Astrocyte of the cerebellum (primary cell): ENCODE results near the gene RAD51.

Experiments used
- DNase-seq: peaks from one replicate; pipeline ENCODE4 v3.0.0-alpha.2; 2011; ENCODE audit warnings: low read depth
- H3K4me3 ChIP-seq: 2 replicates; pipeline ENCODE4 v1.5.1; 2011; ENCODE audit warnings: mild to moderate bottlenecking, low read depth, low read length, moderate library complexity
- in situ Hi-C: cut with HindIII; loops from 2 replicates; pipeline ENCODE4 v1.10.0; 2017; ENCODE audit warnings: low sequenced_read_pairs
- TF ChIP-seq, protein P1 (sequence below): IDR thresholded peaks from 2 replicates; pipeline ENCODE4 v1.5.1; 2012; ENCODE audit warnings: low read length, low read depth, moderate library complexity, mild to moderate bottlenecking; ENCODE audit errors: missing control alignments

RAD51 gene

DNA sequence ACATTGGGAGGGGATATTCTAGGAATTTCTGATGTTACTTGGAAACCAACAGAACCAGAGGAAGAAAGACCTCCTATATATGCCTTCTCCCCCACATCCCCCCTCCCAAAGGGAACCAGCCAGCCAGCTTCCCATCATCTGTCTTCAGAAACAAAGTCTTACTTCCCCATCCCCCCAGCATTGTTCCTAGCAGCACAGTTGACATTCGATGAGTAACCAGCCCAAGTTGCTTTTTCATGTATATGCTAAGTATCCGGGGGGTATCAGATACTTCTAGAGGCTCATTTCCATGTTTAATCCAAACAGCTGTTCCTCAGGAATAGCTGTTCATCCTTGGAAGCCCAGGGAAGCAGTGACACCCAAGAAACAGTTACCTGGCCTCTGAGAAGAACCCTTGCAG, 44.1 kb downstream of the RAD51 start:
- no peak overlapping the region for H3K4me3 ChIP-seq
- no peak for DNase-seq
- TF ChIP-seq, protein P1, sequence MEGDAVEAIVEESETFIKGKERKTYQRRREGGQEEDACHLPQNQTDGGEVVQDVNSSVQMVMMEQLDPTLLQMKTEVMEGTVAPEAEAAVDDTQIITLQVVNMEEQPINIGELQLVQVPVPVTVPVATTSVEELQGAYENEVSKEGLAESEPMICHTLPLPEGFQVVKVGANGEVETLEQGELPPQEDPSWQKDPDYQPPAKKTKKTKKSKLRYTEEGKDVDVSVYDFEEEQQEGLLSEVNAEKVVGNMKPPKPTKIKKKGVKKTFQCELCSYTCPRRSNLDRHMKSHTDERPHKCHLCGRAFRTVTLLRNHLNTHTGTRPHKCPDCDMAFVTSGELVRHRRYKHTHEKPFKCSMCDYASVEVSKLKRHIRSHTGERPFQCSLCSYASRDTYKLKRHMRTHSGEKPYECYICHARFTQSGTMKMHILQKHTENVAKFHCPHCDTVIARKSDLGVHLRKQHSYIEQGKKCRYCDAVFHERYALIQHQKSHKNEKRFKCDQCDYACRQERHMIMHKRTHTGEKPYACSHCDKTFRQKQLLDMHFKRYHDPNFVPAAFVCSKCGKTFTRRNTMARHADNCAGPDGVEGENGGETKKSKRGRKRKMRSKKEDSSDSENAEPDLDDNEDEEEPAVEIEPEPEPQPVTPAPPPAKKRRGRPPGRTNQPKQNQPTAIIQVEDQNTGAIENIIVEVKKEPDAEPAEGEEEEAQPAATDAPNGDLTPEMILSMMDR, result no peak
- in situ Hi-C loops, result loop anchor here (10.0 kb wide), 1 partner anchor 146 kb away; no protein-coding TSS in a partner anchor

DNA sequence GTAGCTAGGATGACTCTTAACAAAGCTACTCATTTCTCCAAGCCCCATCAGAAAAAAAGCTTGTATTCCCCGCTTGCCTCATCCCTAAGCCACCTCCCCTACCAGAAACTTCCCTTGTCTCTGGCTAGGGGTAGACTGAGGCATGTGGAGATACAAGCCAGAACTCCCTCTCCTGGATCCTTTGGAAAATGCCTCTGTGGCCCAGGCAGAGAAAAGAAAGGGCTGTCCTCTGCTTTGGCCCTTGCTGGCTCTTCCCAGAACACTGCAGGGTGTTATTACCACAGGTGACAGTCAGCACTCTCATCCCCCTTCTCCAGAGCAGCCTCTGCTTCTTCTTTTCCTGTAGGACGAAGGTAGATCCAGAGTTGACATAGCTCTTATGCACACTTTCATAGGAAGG, 44.9 kb downstream of the RAD51 start:
- H3K4me3 ChIP-seq, result no peak overlapping the region
- TF ChIP-seq, protein P1, result no peak
- in situ Hi-C loops, result loop anchor here (10.0 kb wide), 1 partner anchor 145 kb away; no protein-coding TSS in a partner anchor
- DNase-seq, result no peak

DNA sequence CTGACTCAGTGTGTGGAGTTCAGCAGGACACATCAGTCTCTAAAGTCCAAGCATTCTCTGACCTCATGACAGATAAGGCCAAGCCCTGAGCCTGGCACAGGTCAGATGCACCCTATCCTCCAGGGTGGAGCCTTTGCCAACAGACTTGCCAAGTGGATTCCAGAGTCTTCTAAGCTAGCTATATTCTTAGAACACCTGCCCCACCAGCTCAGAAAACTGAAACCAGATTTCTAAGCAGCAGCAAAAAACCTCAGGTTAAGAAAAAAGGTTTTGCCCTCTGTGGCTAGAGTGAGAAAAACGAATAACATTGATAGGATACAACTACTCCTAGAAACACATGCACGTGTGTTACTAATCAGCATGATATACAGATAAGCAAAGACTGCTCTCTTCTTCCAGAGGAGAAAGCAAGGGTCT, 48.5 kb downstream of the RAD51 start:
- no peak for DNase-seq
- TF ChIP-seq, protein P1, result no peak
- no peak overlapping the region for H3K4me3 ChIP-seq
- in situ Hi-C loops, result no loop called here

DNA sequence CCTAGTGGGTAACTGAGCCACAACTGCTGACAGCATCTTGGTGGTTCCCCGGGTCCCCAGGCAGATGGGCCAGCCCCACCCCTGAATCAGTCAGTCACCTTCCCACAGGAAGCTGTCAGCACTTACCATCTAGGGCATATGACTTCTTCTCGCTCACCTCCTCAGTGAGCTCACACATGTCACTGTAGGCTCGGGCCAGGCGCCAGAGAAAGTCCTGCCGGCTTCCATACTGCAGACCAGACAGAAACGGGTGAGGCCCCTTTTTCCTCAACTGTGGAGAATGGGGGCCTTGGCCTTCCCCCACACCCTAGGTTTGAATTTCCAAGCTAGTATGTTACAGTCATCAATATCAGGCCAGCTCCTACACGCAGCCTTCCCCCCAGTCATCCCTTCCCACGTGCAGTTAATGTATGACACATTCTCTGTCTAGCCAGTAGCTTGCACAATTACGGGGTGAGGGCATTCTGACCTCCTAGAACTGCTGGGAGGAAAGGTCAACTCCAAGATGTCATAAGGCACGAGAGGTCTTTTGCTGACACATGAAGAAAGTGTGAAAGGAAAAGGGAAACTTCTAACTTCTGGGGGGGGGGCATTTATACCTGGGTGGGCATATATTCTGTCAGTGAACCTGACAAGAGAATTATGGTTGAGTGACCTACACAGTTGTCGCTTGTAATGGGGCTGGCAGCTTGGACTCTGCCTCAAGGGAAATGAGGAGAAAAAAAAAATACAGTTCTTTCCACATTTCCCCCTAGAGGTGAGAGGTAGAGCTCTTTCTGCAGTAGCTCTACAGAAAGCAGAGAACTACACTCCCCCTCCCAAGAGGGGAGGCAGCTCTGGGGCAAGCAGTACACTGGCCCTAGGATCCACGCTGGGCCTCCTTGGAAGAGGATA, 49.2 kb downstream of the RAD51 start:
- in situ Hi-C loops, result no loop called here
- TF ChIP-seq, protein P1, result peak; percentile 14
- no peak for DNase-seq
- no peak overlapping the region for H3K4me3 ChIP-seq

DNA sequence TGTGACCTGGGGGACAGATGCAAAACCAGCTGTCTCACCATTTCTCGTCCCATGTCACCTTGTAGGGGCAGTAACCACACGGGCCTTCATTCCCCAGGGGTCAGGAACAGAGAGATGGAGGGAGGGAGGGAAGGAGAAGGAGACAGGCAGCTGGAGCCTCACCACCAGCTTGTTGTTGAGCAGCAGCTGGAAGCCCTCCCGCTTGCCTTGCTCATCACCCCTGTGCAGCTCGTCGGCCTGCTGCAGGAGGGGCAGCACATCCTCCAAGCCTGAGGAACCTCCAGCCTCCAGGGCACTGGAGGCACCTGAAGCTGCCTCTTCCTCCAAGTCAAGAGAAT, 49.8 kb downstream of the RAD51 start:
- in situ Hi-C loops, result no loop called here
- DNase-seq, result no peak
- no peak overlapping the region for H3K4me3 ChIP-seq
- TF ChIP-seq, protein P1, result no peak

DNA sequence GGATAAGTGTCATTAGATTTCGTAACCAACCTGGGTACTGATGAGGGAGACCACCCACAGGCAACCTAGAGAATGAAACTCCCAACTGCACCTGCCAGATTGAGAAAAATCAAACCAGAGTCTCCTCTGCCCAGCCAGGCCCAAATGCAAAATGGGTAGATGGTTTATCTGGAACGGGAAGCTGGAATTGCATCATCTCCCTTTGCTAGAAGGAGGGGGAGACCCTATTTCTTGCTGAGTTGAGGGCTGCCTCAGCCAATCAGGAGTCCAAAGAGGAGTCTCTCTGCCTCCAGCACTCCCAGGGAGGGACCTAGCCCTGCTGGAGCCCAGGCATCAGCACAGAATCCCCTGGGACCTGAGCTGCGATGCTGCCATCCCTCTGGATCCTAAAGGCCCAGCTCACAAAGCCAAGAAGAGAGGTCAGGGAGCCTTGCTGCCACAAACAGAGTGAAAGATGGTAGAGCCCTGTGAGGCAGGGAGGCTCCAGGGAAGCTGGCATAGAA, 52.0 kb downstream of the RAD51 start:
- TF ChIP-seq, protein P1, result no peak
- in situ Hi-C loops, result no loop called here
- H3K4me3 ChIP-seq, result no peak overlapping the region
- DNase-seq, result no peak
